Type B pancreatic cell (in vitro differentiated cells): Measurements from ENCODE around the gene ETS1. TPM values are rescaled to one million over a fixed set of nuclear protein-coding genes. Genes with fewer than 3 reads are reported as not detected.

Experiments used
- DNase-seq: peaks from one replicate; pipeline ENCODE4 v3.0.0; 2021; ENCODE audit warnings: mixed read lengths; ENCODE audit not compliant: unreplicated experiment; ENCODE audit errors: extremely low spot score
- H3K27ac Mint-ChIP-seq: 2 replicates; pipeline ENCODE4 v1.8.0; 2021; ENCODE audit warnings: mild to moderate bottlenecking, mixed read lengths
- H3K27me3 Mint-ChIP-seq: 2 replicates; pipeline ENCODE4 v1.8.0; 2021; ENCODE audit warnings: mixed read lengths
- H3K36me3 Mint-ChIP-seq: 2 replicates; pipeline ENCODE4 v1.8.0; 2021; ENCODE audit warnings: mixed read lengths
- H3K4me1 Mint-ChIP-seq: one replicate; pipeline ENCODE4 v1.8.0; 2021; ENCODE audit warnings: mixed read lengths; ENCODE audit not compliant: unreplicated experiment
- H3K4me3 Mint-ChIP-seq: 2 replicates; pipeline ENCODE4 v1.8.0; 2021; ENCODE audit warnings: mild to moderate bottlenecking, mixed read lengths
- H3K9me3 Mint-ChIP-seq: 2 replicates; pipeline ENCODE4 v1.8.0; 2021; ENCODE audit warnings: mixed read lengths
- CTCF ChIP-seq: fragments of 200-600 bp; sonication (generic); conservative IDR thresholded peaks from 2 replicates; pipeline ENCODE4 v1.5.0; 2021; ENCODE audit warnings: antibody characterized with exemption, mild to moderate bottlenecking
- total RNA-seq: library from RNA; stranded (reverse); gene quantifications from 2 replicates; pipeline ENCODE4 v1.2.1, GENCODE V29; 2021; ENCODE audit warnings: low replicate concordance

ETS1 gene
- total RNA-seq, 1 donor from 2014 or later: 40.6 TPM

- Mint-ChIP-seq H3K36me3 (peaks cover 12% of the 10 kb centered on the region), H3K27me3 (peaks cover 4% of the 10 kb centered on the region), H3K4me1 (peaks cover 63% of the 10 kb centered on the region), H3K27ac (no peak overlapping the region), H3K9me3 (no peaks in the 10 kb centered on the region), H3K4me3 (no peak overlapping the region)
- TF ChIP-seq CTCF: no peak
- DNase-seq: no peak
These were observed 83.9 kb downstream of the ETS1 start for GRCh38 chr11:128503245-128503991.

GRCh38 chr11:128502726-128503125 is 84.6 kb downstream of the ETS1 start:
- Mint-ChIP-seq H3K4me1 (peaks cover 65% of the 10 kb centered on the region), H3K27ac (no peak overlapping the region), H3K4me3 (peak overlapping the region; percentile 32), H3K9me3 (no peaks in the 10 kb centered on the region), H3K27me3 (peaks cover 4% of the 10 kb centered on the region), H3K36me3 (peaks cover 12% of the 10 kb centered on the region)
- no peak for DNase-seq
- TF ChIP-seq CTCF: no peak

GRCh38 chr11:128501632-128502549 is 85.5 kb downstream of the ETS1 start:
- Mint-ChIP-seq H3K9me3 (no peaks in the 10 kb centered on the region), H3K27ac (peak overlapping the region; percentile 42), H3K36me3 (peaks cover 12% of the 10 kb centered on the region), H3K4me1 (peaks cover 65% of the 10 kb centered on the region), H3K4me3 (peak overlapping the region; percentile 38), H3K27me3 (peaks cover 4% of the 10 kb centered on the region)
- no peak for DNase-seq
- no peak for TF ChIP-seq CTCF

- no peak for DNase-seq
- no peak for TF ChIP-seq CTCF
- H3K4me1 Mint-ChIP-seq: peaks cover 66% of the 10 kb centered on the region
- peak overlapping the region; percentile 65 for H3K4me3 Mint-ChIP-seq
- H3K27ac Mint-ChIP-seq: no peak overlapping the region
- peaks cover 4% of the 10 kb centered on the region for H3K27me3 Mint-ChIP-seq
- peaks cover 8% of the 10 kb centered on the region for H3K36me3 Mint-ChIP-seq
- peaks cover under 1% of the 10 kb centered on the region for H3K9me3 Mint-ChIP-seq
These were observed 86.3 kb downstream of the ETS1 start for GRCh38 chr11:128501008-128501407.

GRCh38 chr11:128500493-128500892 is 86.9 kb downstream of the ETS1 start:
- TF ChIP-seq CTCF: no peak
- no peak overlapping the region for H3K27ac Mint-ChIP-seq
- H3K4me1 Mint-ChIP-seq: peaks cover 72% of the 10 kb centered on the region
- H3K9me3 Mint-ChIP-seq: peaks cover 5% of the 10 kb centered on the region
- DNase-seq: no peak
- peaks cover 12% of the 10 kb centered on the region for H3K36me3 Mint-ChIP-seq
- peaks cover 4% of the 10 kb centered on the region for H3K27me3 Mint-ChIP-seq
- H3K4me3 Mint-ChIP-seq: no peak overlapping the region
